ENCODE data around the gene TSPAN9.

DNA sequence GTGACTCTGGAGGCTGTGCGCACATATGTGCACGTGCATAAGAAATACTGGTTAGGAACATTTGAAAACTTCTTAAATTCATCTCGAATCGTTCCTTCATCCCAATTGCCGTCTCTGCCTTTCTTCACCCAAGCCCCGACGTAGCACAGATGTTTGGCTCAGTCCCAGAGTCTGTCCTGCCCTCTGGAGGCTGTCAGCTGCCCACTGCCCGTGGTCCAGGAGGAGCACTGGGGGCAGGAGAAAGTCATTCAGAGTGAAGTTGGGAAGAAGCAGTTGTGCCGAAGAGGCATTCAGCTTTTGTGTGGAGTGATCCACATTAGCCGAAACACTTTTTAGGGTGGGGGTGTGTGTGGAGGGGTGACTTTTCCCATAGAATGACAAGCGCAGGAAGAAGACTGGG is 124.9 kb downstream of the TSPAN9 start:
- TF ChIP-seq POLR2A (IDR thresholded peaks at IDR 0.05) = no peak
- TF ChIP-seq, protein P1, sequence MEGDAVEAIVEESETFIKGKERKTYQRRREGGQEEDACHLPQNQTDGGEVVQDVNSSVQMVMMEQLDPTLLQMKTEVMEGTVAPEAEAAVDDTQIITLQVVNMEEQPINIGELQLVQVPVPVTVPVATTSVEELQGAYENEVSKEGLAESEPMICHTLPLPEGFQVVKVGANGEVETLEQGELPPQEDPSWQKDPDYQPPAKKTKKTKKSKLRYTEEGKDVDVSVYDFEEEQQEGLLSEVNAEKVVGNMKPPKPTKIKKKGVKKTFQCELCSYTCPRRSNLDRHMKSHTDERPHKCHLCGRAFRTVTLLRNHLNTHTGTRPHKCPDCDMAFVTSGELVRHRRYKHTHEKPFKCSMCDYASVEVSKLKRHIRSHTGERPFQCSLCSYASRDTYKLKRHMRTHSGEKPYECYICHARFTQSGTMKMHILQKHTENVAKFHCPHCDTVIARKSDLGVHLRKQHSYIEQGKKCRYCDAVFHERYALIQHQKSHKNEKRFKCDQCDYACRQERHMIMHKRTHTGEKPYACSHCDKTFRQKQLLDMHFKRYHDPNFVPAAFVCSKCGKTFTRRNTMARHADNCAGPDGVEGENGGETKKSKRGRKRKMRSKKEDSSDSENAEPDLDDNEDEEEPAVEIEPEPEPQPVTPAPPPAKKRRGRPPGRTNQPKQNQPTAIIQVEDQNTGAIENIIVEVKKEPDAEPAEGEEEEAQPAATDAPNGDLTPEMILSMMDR (IDR thresholded peaks at IDR 0.05) = no peak

All from body of pancreas (tissue), 4 donors.